Esophagus muscularis mucosa (tissue), 4 donors: ENCODE data around the gene KCNJ10. TPM values are rescaled to one million over a fixed set of nuclear protein-coding genes. Genes with fewer than 3 reads are reported as not detected.

Experiments used
- DNase-seq: peaks from one replicate; pipeline ENCODE4 v3.0.0-alpha.2; 2017; ENCODE audit errors: extremely low spot score
- H3K27ac ChIP-seq, 4 donors: fragments of 200-600 bp; sonication (generic); replicated peaks in 1 of 4; 1 replicate in 3 of 4; 2 replicates in 1 of 4; pipeline ENCODE4 v1.5.1; 2016 to 2019; ENCODE audit warnings: mild to moderate bottlenecking in 1 of 4
- H3K27me3 ChIP-seq, 4 donors: fragments of 200-600 bp; sonication (generic); one replicate each; pipeline versions ENCODE4 v1.5.1 to v1.6.0; 2016 to 2019
- H3K36me3 ChIP-seq, 4 donors: fragments of 200-600 bp; sonication (generic); one replicate each; pipeline ENCODE4 v1.5.1; 2016 to 2019
- H3K4me1 ChIP-seq, 4 donors: fragments of 200-600 bp; sonication (generic); one replicate each; pipeline ENCODE4 v1.5.1; 2016 to 2019
- H3K4me3 ChIP-seq, 4 donors: fragments of 200-600 bp; sonication (generic); 1 replicate in 2 of 4; 2 replicates in 2 of 4; pipeline ENCODE4 v1.5.1; 2016 to 2019; ENCODE audit warnings: mild to moderate bottlenecking in 4 of 4, moderate library complexity in 1 of 4
- H3K9me3 ChIP-seq, 4 donors: fragments of 200-600 bp; sonication (generic); 1 replicate in 3 of 4; 2 replicates in 1 of 4; pipeline ENCODE4 v1.5.1; 2016 to 2019
- CTCF ChIP-seq, 3 experiments: fragments of 200-600 bp in 2 of 3; fragments of 450-650 bp in 1 of 3; sonication (generic) in 2 of 3; IDR thresholded peaks; one replicate each; pipeline ENCODE4 v1.5.1; 2017 to 2019; ENCODE audit warnings: antibody characterized with exemption in 3 of 3, mild to moderate bottlenecking in 2 of 3, moderate library complexity in 1 of 3
- EP300 ChIP-seq: sonication (generic); formaldehyde crosslinking; IDR thresholded peaks from one replicate; pipeline ENCODE4 v1.6.1; 2017; ENCODE audit warnings: antibody characterized with exemption
- POLR2A ChIP-seq: fragments of 450-650 bp; IDR thresholded peaks from one replicate; pipeline ENCODE4 v1.6.1; 2017; ENCODE audit warnings: antibody characterized with exemption, moderate library complexity, mild to moderate bottlenecking, low read depth
- POLR2AphosphoS5 ChIP-seq, 2 donors: sonication (generic); formaldehyde crosslinking; IDR thresholded peaks; one replicate each; pipeline ENCODE4 v1.6.1; 2017; ENCODE audit warnings: antibody characterized with exemption in 2 of 2
- WGBS: methylation state at CpG from one replicate; pipeline ENCODE4 v1.1.5; 2018; 5-methylcytosine and 5-hydroxymethylcytosine counted together
- intact Hi-C: fragments of 100-400 bp; cut with DNase I; formaldehyde crosslinking; loops from one replicate; pipeline ENCODE4 v1.15.1; 2023
- total RNA-seq, 4 donors: library from RNA; depleted of rRNA; stranded (reverse); fragments of >200 nt; gene quantifications; one replicate each; pipeline versions ENCODE4 v1.1.0 to v1.2.1, GENCODE V29; 2016

Gene KCNJ10
- total RNA-seq, 4 donors from 2014 or later, result 0.06 TPM; not detected in 3

- intact Hi-C loops, result loop anchor here (1.0 to 5.0 kb wide), 2 partner anchors 67 to 208 kb away; no protein-coding TSS in a partner anchor
Measured at GRCh38 chr1:160005070-160005469, 64.9 kb downstream of the KCNJ10 start.

GRCh38 chr1:160004425-160004824, 65.5 kb downstream of the KCNJ10 start:
- H3K27ac ChIP-seq, result no peak overlapping the region
- intact Hi-C loops, result no loop called here
- H3K27me3 ChIP-seq, result peaks cover 0 to 10% (median 0%) of the 10 kb centered on the region in 4 donors
- H3K4me3 ChIP-seq, result no peak overlapping the region
- no peak for TF ChIP-seq CTCF (IDR thresholded peaks at IDR 0.05)
- TF ChIP-seq EP300, result no peak
- TF ChIP-seq POLR2AphosphoS5 (IDR thresholded peaks at IDR 0.05), result no peak
- TF ChIP-seq POLR2A, result no peak
- H3K9me3 ChIP-seq, result no peaks in the 10 kb centered on the region
- 94% methylated on average over 2 of the region's 2 CpGs for WGBS
- H3K36me3 ChIP-seq, result no peaks in the 10 kb centered on the region
- no peaks in the 10 kb centered on the region for H3K4me1 ChIP-seq
- peak; percentile 64 for DNase-seq

More at GRCh38 chr1:160005070-160005469, 64.9 kb downstream of the KCNJ10 start:
- no peaks in the 10 kb centered on the region for H3K9me3 ChIP-seq
- DNase-seq, result no peak
- no peaks in the 10 kb centered on the region for H3K36me3 ChIP-seq
- H3K27me3 ChIP-seq, result peaks cover 0 to 10% (median 0%) of the 10 kb centered on the region in 4 donors
- no peak overlapping the region for H3K27ac ChIP-seq
- no peaks in the 10 kb centered on the region for H3K4me1 ChIP-seq
- TF ChIP-seq EP300, result no peak
- no peak for TF ChIP-seq POLR2AphosphoS5 (IDR thresholded peaks at IDR 0.05)
- no peak for TF ChIP-seq POLR2A
- no peak for TF ChIP-seq CTCF (IDR thresholded peaks at IDR 0.05)
- WGBS, result 100% methylated on average over 2 of the region's 4 CpGs
- H3K4me3 ChIP-seq, result no peak overlapping the region

- intact Hi-C loops, result no loop called here
- H3K36me3 ChIP-seq, result no peaks in the 10 kb centered on the region
- no peaks in the 10 kb centered on the region for H3K4me1 ChIP-seq
- DNase-seq, result no peak
- H3K27me3 ChIP-seq, result peaks cover 0 to 10% (median 0%) of the 10 kb centered on the region in 4 donors
- no peak overlapping the region for H3K4me3 ChIP-seq
- H3K27ac ChIP-seq, result no peak overlapping the region
- H3K9me3 ChIP-seq, result no peaks in the 10 kb centered on the region
- TF ChIP-seq POLR2AphosphoS5 (IDR thresholded peaks at IDR 0.05) (no peak), CTCF (IDR thresholded peaks at IDR 0.05) (no peak), POLR2A (no peak), EP300 (no peak)
- 96% methylated on average over 1 of the region's 1 CpG for WGBS
Measured at GRCh38 chr1:160004001-160004400, 66.0 kb downstream of the KCNJ10 start.

GRCh38 chr1:160001440-160001839, 68.5 kb downstream of the KCNJ10 start:
- 85% methylated on average over 2 of the region's 2 CpGs for WGBS
- Histone ChIP-seq H3K4me3 (no peak overlapping the region), H3K9me3 (no peaks in the 10 kb centered on the region), H3K36me3 (no peaks in the 10 kb centered on the region), H3K27ac (no peak overlapping the region), H3K4me1 (no peaks in the 10 kb centered on the region), H3K27me3 (peaks cover 0 to 10% (median 0%) of the 10 kb centered on the region in 4 donors)
- intact Hi-C loops, result no loop called here
- no peak for TF ChIP-seq CTCF (IDR thresholded peaks at IDR 0.05)
- no peak for TF ChIP-seq EP300
- TF ChIP-seq POLR2A, result no peak
- TF ChIP-seq POLR2AphosphoS5 (IDR thresholded peaks at IDR 0.05), result no peak
- no peak for DNase-seq

- H3K27ac ChIP-seq, result no peak overlapping the region
- no peaks in the 10 kb centered on the region for H3K9me3 ChIP-seq
- peaks cover 0 to 4% (median 0%) of the 10 kb centered on the region in 4 donors for H3K27me3 ChIP-seq
- no peak overlapping the region for H3K4me3 ChIP-seq
- peak; percentile 53 for DNase-seq
- 68% methylated on average over 4 of the region's 4 CpGs for WGBS
- no peak for TF ChIP-seq CTCF (IDR thresholded peaks at IDR 0.05)
- no peak for TF ChIP-seq POLR2AphosphoS5 (IDR thresholded peaks at IDR 0.05)
- no peak for TF ChIP-seq EP300
- no peak for TF ChIP-seq POLR2A
- no peaks in the 10 kb centered on the region for H3K4me1 ChIP-seq
- H3K36me3 ChIP-seq, result no peaks in the 10 kb centered on the region
- intact Hi-C loops, result no loop called here
Measured at GRCh38 chr1:159999204-159999603, 70.8 kb downstream of the KCNJ10 start.
